ENCODE data around the gene LRRC56. TPM values are rescaled to one million over a fixed set of nuclear protein-coding genes. Genes with fewer than 3 reads are reported as not detected.

LRRC56 gene
- total and polyA plus RNA-seq, 9 of the 15 experiments (the other 6 are each of a cell fraction or from before 2014, with no cell fraction given): 0.03 to 4.5 (median 1.0) TPM; not detected in 1

GRCh38 chr11:603154-603553, 65.8 kb downstream of the LRRC56 start:
- in situ Hi-C loops (cut with MboI): no loop called here
- ChIA-PET CTCF (ENCODE audit: low intra/inter-chr PET ratio) (no interaction called here), POLR2A (no interaction called here)
- Histone ChIP-seq H4K20me1 (replicated peaks; ENCODE audit: control insufficient read depth, insufficient read depth, low read length) (0 out of 2 replicates have a peak, but pooled peaks cover 1% of the 10 kb centered on the region), H3K9ac (ENCODE audit: insufficient read depth in 1 of 2, low read depth in 2 of 2, low read length in 2 of 2) (no peak overlapping the region), H3K4me2 (ENCODE audit: insufficient read depth, low read length) (no peak overlapping the region), H3K9me1 (ENCODE audit: control insufficient read depth, insufficient read depth, low read length) (no peaks in the 10 kb centered on the region), H3K79me2 (ENCODE audit: control insufficient read depth, insufficient read depth, low read length) (no peaks in the 10 kb centered on the region; the same call in 2 of the 3 replicates), H3K36me3 (ENCODE audit: control insufficient read depth, insufficient read depth, low read length) (peaks cover 90% of the 10 kb centered on the region), H2AFZ (ENCODE audit: low read depth, low read length) (no peak overlapping the region), H3K9me3 (replicated peaks; ENCODE audit: control insufficient read depth, insufficient read depth, low read depth, low read length) (no peaks in the 10 kb centered on the region), H3K4me3 (no peak overlapping the region), H3K27me3 (ENCODE audit: control insufficient read depth in 2 of 2, insufficient read depth in 2 of 2, low read length in 2 of 2) (no peaks in the 10 kb centered on the region), H3K27ac (ENCODE audit: extremely low read depth, low read depth, low read length) (no peak overlapping the region), H3K4me1 (replicated peaks in 1 of 2; ENCODE audit: control insufficient read depth in 2 of 2, insufficient read depth in 2 of 2, low read length in 2 of 2) (peaks cover 0 to 13% of the 10 kb centered on the region in 2 experiments; a peak in 1 of 5 replicates)
- no TSS peak for BruUV-seq (replicated peaks)
- TF ChIP-seq E4F1 (CRISPR knock-in tag; IDR thresholded peaks at IDR 0.05; ENCODE audit: borderline replicate concordance) (no peak), RAD21 (CRISPR knock-in tag; conservative IDR thresholded peaks at IDR 0.05 in 1 of 2, IDR thresholded peaks at IDR 0.05 in 1 of 2) (no peak), TFAP4 (CRISPR knock-in tag; IDR thresholded peaks at IDR 0.05; ENCODE audit: borderline replicate concordance) (no peak), ARHGAP35 (IDR thresholded peaks at IDR 0.05; ENCODE audit: partially characterized antibody) (no peak), THRAP3 (IDR thresholded peaks at IDR 0.05; ENCODE audit: borderline replicate concordance) (no peak), NR2C1 (IDR thresholded peaks at IDR 0.05) (no peak), NR2C1 (tag; IDR thresholded peaks at IDR 0.05) (no peak)
- TF ChIP-seq, protein P1, sequence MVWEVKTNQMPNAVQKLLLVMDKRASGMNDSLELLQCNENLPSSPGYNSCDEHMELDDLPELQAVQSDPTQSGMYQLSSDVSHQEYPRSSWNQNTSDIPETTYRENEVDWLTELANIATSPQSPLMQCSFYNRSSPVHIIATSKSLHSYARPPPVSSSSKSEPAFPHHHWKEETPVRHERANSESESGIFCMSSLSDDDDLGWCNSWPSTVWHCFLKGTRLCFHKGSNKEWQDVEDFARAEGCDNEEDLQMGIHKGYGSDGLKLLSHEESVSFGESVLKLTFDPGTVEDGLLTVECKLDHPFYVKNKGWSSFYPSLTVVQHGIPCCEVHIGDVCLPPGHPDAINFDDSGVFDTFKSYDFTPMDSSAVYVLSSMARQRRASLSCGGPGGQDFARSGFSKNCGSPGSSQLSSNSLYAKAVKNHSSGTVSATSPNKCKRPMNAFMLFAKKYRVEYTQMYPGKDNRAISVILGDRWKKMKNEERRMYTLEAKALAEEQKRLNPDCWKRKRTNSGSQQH (CRISPR knock-in tag; IDR thresholded peaks at IDR 0.05): no peak
- FAIRE-seq: no peak
- no peak for DNase-seq (ENCODE audit: extremely low read depth in 1 of 4, low spot score in 3 of 4)
- ATAC-seq: no peak
- WGBS (ENCODE audit: insufficient coverage, low coverage, missing lambda C conversion rate): 94% methylated on average over 13 of the region's 13 CpGs
- intact Hi-C loops (cut with micrococcal nuclease): no loop called here

MicroRNAs within 50 kb of the gene (microRNA counts, 767-probe panel; counts per million panel counts)
- 2,828 counts per million, percentile 67 among the panel's probes with 10 or more counts for microRNA hsa-miR-210

Small RNA genes within 50 kb of the gene (microRNA-seq; reads per million reads assigned to microRNA genes)
- gene MIR210 (ENCODE audit: borderline microRNAs expressed): 898 reads per million, percentile 92 among the genes with 10 or more reads in this experiment

Small RNA genes within 50 kb of the gene (small RNA-seq; reads per million reads assigned to genes)
- 54.9 reads per million, percentile 98 among the genes with 10 or more reads in this experiment for gene MIR210

Other genes starting within 250 kb of the LRRC56 start
Only the 7 nearest of the 24 such genes appear.
- 42.4 and 61.4 TPM in 2 replicates for gene PTDSS2, start 87.2 kb upstream of the LRRC56 start, total RNA-seq (2014; rRNA removed)
- 7.7 and 10.3 TPM in 2 replicates for gene PTDSS2, start 87.2 kb upstream of the LRRC56 start, total RNA-seq (2014; rRNA removed; fragmentation: Illumina TruSeq; extraction: Trizol)
- 17.2 and 19.2 TPM in 2 replicates for gene PTDSS2, start 87.2 kb upstream of the LRRC56 start, total RNA-seq (2015; rRNA removed; fragmentation: Illumina TruSeq; extraction: Trizol)
- 51.4 and 53.9 TPM in 2 replicates for gene PTDSS2, start 87.2 kb upstream of the LRRC56 start, total RNA-seq (2021)
- 22.4 and 36.2 TPM in 2 replicates for gene PTDSS2, start 87.2 kb upstream of the LRRC56 start, polyA plus RNA-seq (2011; rRNA removed)
- 16.9 and 25.2 TPM in 2 replicates for gene PTDSS2, start 87.2 kb upstream of the LRRC56 start, polyA plus RNA-seq (2014; fragmentation: Illumina TruSeq; extraction: Trizol)
- 1 to 10 TPM in 1 of 2 experiments, under 1 TPM in 1; 0.45 to 1.1 TPM for gene PTDSS2, start 87.2 kb upstream of the LRRC56 start, polyA plus RNA-seq (2014; fragmentation: Nextera tagmentation; extraction: Ambion mirVana)
- gene PTDSS2, start 87.2 kb upstream of the LRRC56 start, polyA plus RNA-seq (2014; rRNA removed): 36.8 and 38.3 TPM in 2 replicates
- gene RNH1, start 30.3 kb upstream of the LRRC56 start, total RNA-seq (2014; rRNA removed): 159 and 178 TPM in 2 replicates
- 12.9 and 20.3 TPM in 2 replicates for gene RNH1, start 30.3 kb upstream of the LRRC56 start, total RNA-seq (2014; rRNA removed; fragmentation: Illumina TruSeq; extraction: Trizol)
- gene RNH1, start 30.3 kb upstream of the LRRC56 start, total RNA-seq (2015; rRNA removed; fragmentation: Illumina TruSeq; extraction: Trizol): 97.2 and 102 TPM in 2 replicates
- gene RNH1, start 30.3 kb upstream of the LRRC56 start, total RNA-seq (2021): 160 and 164 TPM in 2 replicates
- gene RNH1, start 30.3 kb upstream of the LRRC56 start, polyA plus RNA-seq (2011; rRNA removed): 38.5 and 71.1 TPM in 2 replicates
- 44.3 and 107 TPM in 2 replicates for gene RNH1, start 30.3 kb upstream of the LRRC56 start, polyA plus RNA-seq (2014; fragmentation: Illumina TruSeq; extraction: Trizol)
- gene RNH1, start 30.3 kb upstream of the LRRC56 start, polyA plus RNA-seq (2014; fragmentation: Nextera tagmentation; extraction: Ambion mirVana): 10 to 100 TPM in 1 of 2 experiments, 1 to 10 TPM in 1; 2.5 to 11.8 TPM
- 104 and 114 TPM in 2 replicates for gene RNH1, start 30.3 kb upstream of the LRRC56 start, polyA plus RNA-seq (2014; rRNA removed)
- 73.5 and 75.9 TPM in 2 replicates for gene HRAS, start 2.0 kb upstream of the LRRC56 start, total RNA-seq (2014; rRNA removed)
- gene HRAS, start 2.0 kb upstream of the LRRC56 start, total RNA-seq (2014; rRNA removed; fragmentation: Illumina TruSeq; extraction: Trizol): 11.3 and 16.8 TPM in 2 replicates
- 41.3 and 43.3 TPM in 2 replicates for gene HRAS, start 2.0 kb upstream of the LRRC56 start, total RNA-seq (2015; rRNA removed; fragmentation: Illumina TruSeq; extraction: Trizol)
- gene HRAS, start 2.0 kb upstream of the LRRC56 start, total RNA-seq (2021): 64.9 and 68.5 TPM in 2 replicates
- 29.6 and 34.9 TPM in 2 replicates for gene HRAS, start 2.0 kb upstream of the LRRC56 start, polyA plus RNA-seq (2011; rRNA removed)
- 28.0 and 46.2 TPM in 2 replicates for gene HRAS, start 2.0 kb upstream of the LRRC56 start, polyA plus RNA-seq (2014; fragmentation: Illumina TruSeq; extraction: Trizol)
- gene HRAS, start 2.0 kb upstream of the LRRC56 start, polyA plus RNA-seq (2014; fragmentation: Nextera tagmentation; extraction: Ambion mirVana): 1 to 10 TPM; 2.8 to 5.8 TPM
- gene HRAS, start 2.0 kb upstream of the LRRC56 start, polyA plus RNA-seq (2014; rRNA removed): 52.0 and 61.3 TPM in 2 replicates
- 2.0 and 2.9 TPM in 2 replicates for gene LMNTD2, start 23.2 kb downstream of the LRRC56 start, total RNA-seq (2014; rRNA removed)
- 0.19 TPM in 1 of 2 replicates, not detected in the other for gene LMNTD2, start 23.2 kb downstream of the LRRC56 start, total RNA-seq (2014; rRNA removed; fragmentation: Illumina TruSeq; extraction: Trizol)
- gene LMNTD2, start 23.2 kb downstream of the LRRC56 start, total RNA-seq (2015; rRNA removed; fragmentation: Illumina TruSeq; extraction: Trizol): 0.98 and 1.1 TPM in 2 replicates
- gene LMNTD2, start 23.2 kb downstream of the LRRC56 start, total RNA-seq (2021): 3.5 and 3.9 TPM in 2 replicates
- 1.1 and 2.8 TPM in 2 replicates for gene LMNTD2, start 23.2 kb downstream of the LRRC56 start, polyA plus RNA-seq (2011; rRNA removed)
- gene LMNTD2, start 23.2 kb downstream of the LRRC56 start, polyA plus RNA-seq (2014; fragmentation: Illumina TruSeq; extraction: Trizol): 0.48 and 0.98 TPM in 2 replicates
- gene LMNTD2, start 23.2 kb downstream of the LRRC56 start, polyA plus RNA-seq (2014; fragmentation: Nextera tagmentation; extraction: Ambion mirVana): not detected
- gene LMNTD2, start 23.2 kb downstream of the LRRC56 start, polyA plus RNA-seq (2014; rRNA removed): 1.8 and 4.2 TPM in 2 replicates
- 45.2 and 50.3 TPM in 2 replicates for gene RASSF7, start 23.4 kb downstream of the LRRC56 start, total RNA-seq (2014; rRNA removed)
- 1.1 and 2.2 TPM in 2 replicates for gene RASSF7, start 23.4 kb downstream of the LRRC56 start, total RNA-seq (2014; rRNA removed; fragmentation: Illumina TruSeq; extraction: Trizol)
- 16.2 and 18.6 TPM in 2 replicates for gene RASSF7, start 23.4 kb downstream of the LRRC56 start, total RNA-seq (2015; rRNA removed; fragmentation: Illumina TruSeq; extraction: Trizol)
- gene RASSF7, start 23.4 kb downstream of the LRRC56 start, total RNA-seq (2021): 30.5 and 31.7 TPM in 2 replicates
- 19.8 and 30.3 TPM in 2 replicates for gene RASSF7, start 23.4 kb downstream of the LRRC56 start, polyA plus RNA-seq (2011; rRNA removed)
- gene RASSF7, start 23.4 kb downstream of the LRRC56 start, polyA plus RNA-seq (2014; fragmentation: Illumina TruSeq; extraction: Trizol): 3.0 and 17.0 TPM in 2 replicates
- under 1 TPM; 0.41 to 0.92 TPM for gene RASSF7, start 23.4 kb downstream of the LRRC56 start, polyA plus RNA-seq (2014; fragmentation: Nextera tagmentation; extraction: Ambion mirVana)
- gene RASSF7, start 23.4 kb downstream of the LRRC56 start, polyA plus RNA-seq (2014; rRNA removed): 44.3 and 52.7 TPM in 2 replicates
- gene PHRF1, start 38.9 kb downstream of the LRRC56 start, total RNA-seq (2014; rRNA removed): 20.4 and 28.6 TPM in 2 replicates
- 4.2 and 4.9 TPM in 2 replicates for gene PHRF1, start 38.9 kb downstream of the LRRC56 start, total RNA-seq (2014; rRNA removed; fragmentation: Illumina TruSeq; extraction: Trizol)
- 17.4 and 19.1 TPM in 2 replicates for gene PHRF1, start 38.9 kb downstream of the LRRC56 start, total RNA-seq (2015; rRNA removed; fragmentation: Illumina TruSeq; extraction: Trizol)
- gene PHRF1, start 38.9 kb downstream of the LRRC56 start, total RNA-seq (2021): 34.5 and 37.2 TPM in 2 replicates
- gene PHRF1, start 38.9 kb downstream of the LRRC56 start, polyA plus RNA-seq (2011; rRNA removed): 7.5 and 10.5 TPM in 2 replicates
- 7.7 and 14.5 TPM in 2 replicates for gene PHRF1, start 38.9 kb downstream of the LRRC56 start, polyA plus RNA-seq (2014; fragmentation: Illumina TruSeq; extraction: Trizol)
- under 1 TPM; 0.07 to 0.18 TPM for gene PHRF1, start 38.9 kb downstream of the LRRC56 start, polyA plus RNA-seq (2014; fragmentation: Nextera tagmentation; extraction: Ambion mirVana)
- gene PHRF1, start 38.9 kb downstream of the LRRC56 start, polyA plus RNA-seq (2014; rRNA removed): 16.9 and 19.9 TPM in 2 replicates
- gene IRF7, start 78.4 kb downstream of the LRRC56 start, total RNA-seq (2014; rRNA removed): 3.7 and 8.3 TPM in 2 replicates
- 0.29 TPM in 1 of 2 replicates, not detected in the other for gene IRF7, start 78.4 kb downstream of the LRRC56 start, total RNA-seq (2014; rRNA removed; fragmentation: Illumina TruSeq; extraction: Trizol)
- 2.0 and 2.2 TPM in 2 replicates for gene IRF7, start 78.4 kb downstream of the LRRC56 start, total RNA-seq (2015; rRNA removed; fragmentation: Illumina TruSeq; extraction: Trizol)
- 6.5 and 7.6 TPM in 2 replicates for gene IRF7, start 78.4 kb downstream of the LRRC56 start, total RNA-seq (2021)
- 1.8 and 3.5 TPM in 2 replicates for gene IRF7, start 78.4 kb downstream of the LRRC56 start, polyA plus RNA-seq (2011; rRNA removed)
- gene IRF7, start 78.4 kb downstream of the LRRC56 start, polyA plus RNA-seq (2014; fragmentation: Illumina TruSeq; extraction: Trizol): 0.64 and 2.2 TPM in 2 replicates
- gene IRF7, start 78.4 kb downstream of the LRRC56 start, polyA plus RNA-seq (2014; fragmentation: Nextera tagmentation; extraction: Ambion mirVana): under 1 TPM; 0.27 to 0.48 TPM
- gene IRF7, start 78.4 kb downstream of the LRRC56 start, polyA plus RNA-seq (2014; rRNA removed): 3.8 and 7.4 TPM in 2 replicates